Prostate gland (tissue), 2 donors: ENCODE data around the gene HOXD4. TPM values are rescaled to one million over a fixed set of nuclear protein-coding genes. Genes with fewer than 3 reads are reported as not detected.

ENCODE experiments used
- DNase-seq: peaks from one replicate; pipeline ENCODE4 v3.0.0-alpha.2; 2019; ENCODE audit warnings: low spot score
- H3K27ac ChIP-seq, 2 donors: fragments of 200-600 bp; sonication (generic); 2 replicates each; pipeline ENCODE4 v1.5.1; 2017 to 2019
- H3K27me3 ChIP-seq: fragments of 200-600 bp; sonication (generic); replicated peaks from 2 replicates; pipeline ENCODE4 v1.5.1; 2019; ENCODE audit not compliant: insufficient read depth
- H3K36me3 ChIP-seq, 2 donors: fragments of 200-600 bp; sonication (generic); 1 replicate in 1 of 2; 2 replicates in 1 of 2; pipeline versions ENCODE4 v1.5.1 to v1.8.1; 2017 to 2019
- H3K4me1 ChIP-seq: fragments of 200-600 bp; sonication (generic); replicated peaks from 2 replicates; pipeline ENCODE4 v1.5.1; 2019
- H3K4me3 ChIP-seq, 2 donors: fragments of 200-600 bp; sonication (generic); 2 replicates each; pipeline ENCODE4 v1.5.1; 2017 to 2019
- H3K9me3 ChIP-seq: fragments of 200-600 bp; sonication (generic); 2 replicates; pipeline ENCODE4 v1.5.1; 2017
- POLR2A ChIP-seq: fragments of 450-650 bp; IDR thresholded peaks from one replicate; pipeline ENCODE4 v1.6.1; 2016; ENCODE audit warnings: antibody characterized with exemption, mild to moderate bottlenecking
- POLR2AphosphoS5 ChIP-seq: sonication (generic); formaldehyde crosslinking; IDR thresholded peaks from one replicate; pipeline ENCODE4 v1.6.1; 2017; ENCODE audit warnings: antibody characterized with exemption
- WGBS: methylation state at CpG from one replicate; pipeline ENCODE4 v1.1.5; 2018; 5-methylcytosine and 5-hydroxymethylcytosine counted together
- intact Hi-C: fragments of 100-400 bp; cut with DNase I; formaldehyde crosslinking; loops from one replicate; pipeline ENCODE4 v1.14.2; 2022
- total RNA-seq, 2 donors: library from RNA; depleted of rRNA; stranded (reverse); fragments of >200 nt; gene quantifications; one replicate each; pipeline ENCODE4 v1.1.0, GENCODE V29; 2016
- TF ChIP-seq, protein P1 (sequence below), 4 experiments: fragments of 200-600 bp in 2 of 4; fragments of 450-650 bp in 2 of 4; sonication (generic) in 2 of 4; IDR thresholded peaks; 1 replicate in 3 of 4; 2 replicates in 1 of 4; pipeline ENCODE4 v1.5.1; 2016 to 2019; ENCODE audit warnings: antibody characterized with exemption in 4 of 4, mild to moderate bottlenecking in 2 of 4, moderate library complexity in 2 of 4

Gene HOXD4
- total RNA-seq, 2 donors from 2014 or later, result 1.2 to 6.7 TPM

DNA sequence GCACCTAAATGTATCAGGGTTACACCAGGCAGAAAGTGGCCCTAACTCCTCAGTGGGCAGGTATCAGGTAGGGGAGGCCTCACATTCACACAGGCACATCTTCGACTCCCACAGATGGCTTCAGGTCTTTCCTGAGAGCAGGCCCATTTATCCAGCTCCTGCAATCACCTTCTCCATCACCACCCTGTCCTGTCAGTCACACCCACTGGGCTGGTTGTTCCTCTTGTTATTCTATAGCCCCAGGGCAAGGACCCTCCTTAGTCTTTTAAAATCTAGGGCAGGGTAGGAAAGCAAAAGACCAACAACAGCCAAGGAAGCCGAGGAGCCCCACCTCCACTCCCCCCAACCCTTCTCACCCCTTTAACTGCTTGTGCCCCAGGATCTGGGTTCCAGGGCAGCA is 9.1 kb upstream of the HOXD4 start:
- H3K27me3 ChIP-seq, result no peaks in the 10 kb centered on the region
- H3K36me3 ChIP-seq, result no peaks in the 10 kb centered on the region
- DNase-seq, result no peak
- no peaks in the 10 kb centered on the region for H3K9me3 ChIP-seq
- WGBS, result 96% methylated on average over 2 of the region's 2 CpGs
- intact Hi-C loops, result loop anchor here (5.0 kb wide), 1 partner anchor 495 kb away; no protein-coding TSS in a partner anchor
- no peaks in the 10 kb centered on the region for H3K4me1 ChIP-seq
- H3K27ac ChIP-seq, result no peak overlapping the region
- no peak overlapping the region for H3K4me3 ChIP-seq
- TF ChIP-seq, protein P1, sequence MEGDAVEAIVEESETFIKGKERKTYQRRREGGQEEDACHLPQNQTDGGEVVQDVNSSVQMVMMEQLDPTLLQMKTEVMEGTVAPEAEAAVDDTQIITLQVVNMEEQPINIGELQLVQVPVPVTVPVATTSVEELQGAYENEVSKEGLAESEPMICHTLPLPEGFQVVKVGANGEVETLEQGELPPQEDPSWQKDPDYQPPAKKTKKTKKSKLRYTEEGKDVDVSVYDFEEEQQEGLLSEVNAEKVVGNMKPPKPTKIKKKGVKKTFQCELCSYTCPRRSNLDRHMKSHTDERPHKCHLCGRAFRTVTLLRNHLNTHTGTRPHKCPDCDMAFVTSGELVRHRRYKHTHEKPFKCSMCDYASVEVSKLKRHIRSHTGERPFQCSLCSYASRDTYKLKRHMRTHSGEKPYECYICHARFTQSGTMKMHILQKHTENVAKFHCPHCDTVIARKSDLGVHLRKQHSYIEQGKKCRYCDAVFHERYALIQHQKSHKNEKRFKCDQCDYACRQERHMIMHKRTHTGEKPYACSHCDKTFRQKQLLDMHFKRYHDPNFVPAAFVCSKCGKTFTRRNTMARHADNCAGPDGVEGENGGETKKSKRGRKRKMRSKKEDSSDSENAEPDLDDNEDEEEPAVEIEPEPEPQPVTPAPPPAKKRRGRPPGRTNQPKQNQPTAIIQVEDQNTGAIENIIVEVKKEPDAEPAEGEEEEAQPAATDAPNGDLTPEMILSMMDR (IDR thresholded peaks at IDR 0.05), result no peak
- no peak for TF ChIP-seq POLR2AphosphoS5
- no peak for TF ChIP-seq POLR2A

DNA sequence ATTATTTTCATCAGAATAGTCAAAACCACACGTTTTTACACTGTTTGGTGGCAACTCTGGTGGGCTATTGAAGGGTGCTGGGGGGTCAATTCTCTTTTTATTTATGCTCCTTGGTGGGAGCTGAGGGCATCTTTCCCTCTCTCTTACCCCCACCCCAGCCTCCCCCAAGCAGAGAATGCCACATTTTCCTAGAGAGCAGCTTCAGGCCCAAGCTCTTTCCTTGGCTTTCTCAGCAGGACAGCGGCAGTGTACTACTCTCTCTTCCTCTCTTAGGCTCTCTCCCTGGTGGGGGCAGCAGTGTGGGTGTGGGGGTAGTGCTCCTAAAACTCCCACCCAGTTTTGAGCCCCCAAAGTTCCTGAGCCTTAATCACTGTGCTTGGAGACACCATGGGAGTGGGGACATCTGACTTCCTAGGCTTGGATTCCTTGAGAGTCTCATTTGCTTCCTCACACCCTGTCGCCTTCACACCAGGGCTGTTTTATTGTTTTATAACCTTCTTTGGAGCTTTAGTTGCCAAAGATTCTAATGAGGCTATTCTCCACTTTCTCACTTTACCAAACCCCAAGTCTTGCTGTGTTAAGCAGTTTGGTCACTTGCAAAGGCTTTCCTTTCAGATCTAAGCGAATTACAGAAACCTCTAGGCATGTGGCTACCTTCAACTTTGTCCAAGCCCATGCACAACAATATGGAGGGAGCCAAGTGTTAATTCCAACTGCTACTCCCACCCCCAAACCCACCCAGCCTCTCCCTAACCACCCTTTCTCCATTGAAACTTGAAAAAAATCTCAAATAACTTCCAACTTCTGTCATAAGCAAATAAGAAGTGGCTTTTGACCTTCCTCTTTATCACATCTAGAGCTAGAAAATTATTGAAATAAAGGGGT is 6.0 kb upstream of the HOXD4 start:
- Histone ChIP-seq H3K27me3 (no peaks in the 10 kb centered on the region), H3K27ac (no peak overlapping the region), H3K9me3 (no peaks in the 10 kb centered on the region), H3K4me1 (no peaks in the 10 kb centered on the region), H3K4me3 (no peak overlapping the region), H3K36me3 (no peaks in the 10 kb centered on the region)
- TF ChIP-seq POLR2AphosphoS5 (no peak), POLR2A (no peak)
- TF ChIP-seq, protein P1 (IDR thresholded peaks at IDR 0.05), result no peak
- WGBS, result 85% methylated on average over 4 of the region's 4 CpGs
- intact Hi-C loops, result no loop called here
- no peak for DNase-seq

DNA sequence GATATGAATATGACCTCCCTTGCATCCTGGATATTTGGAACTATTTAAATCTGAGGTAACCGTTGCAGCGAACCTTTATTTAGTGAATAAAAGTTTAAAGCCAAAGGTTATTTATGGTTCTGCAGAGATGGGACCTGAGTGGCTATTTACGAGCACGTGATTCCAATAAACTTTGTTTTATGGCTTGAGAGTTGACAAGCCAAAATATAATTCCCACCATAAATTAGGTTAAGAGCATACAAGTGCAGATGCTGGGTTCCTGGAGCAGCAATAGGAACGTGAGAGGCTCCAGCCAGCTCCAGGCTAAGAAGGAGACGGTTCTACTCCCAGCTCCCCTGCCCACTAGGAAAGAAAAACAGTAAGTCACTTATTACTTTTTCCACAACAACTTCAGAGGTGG is 5.2 kb upstream of the HOXD4 start:
- Histone ChIP-seq H3K27me3 (no peaks in the 10 kb centered on the region), H3K9me3 (no peaks in the 10 kb centered on the region), H3K27ac (no peak overlapping the region), H3K4me1 (no peaks in the 10 kb centered on the region), H3K4me3 (no peak overlapping the region), H3K36me3 (no peaks in the 10 kb centered on the region)
- intact Hi-C loops, result no loop called here
- TF ChIP-seq POLR2AphosphoS5 (no peak), POLR2A (no peak)
- TF ChIP-seq, protein P1 (IDR thresholded peaks at IDR 0.05), result no peak
- no peak for DNase-seq
- WGBS, result 19% methylated on average over 6 of the region's 6 CpGs

DNA sequence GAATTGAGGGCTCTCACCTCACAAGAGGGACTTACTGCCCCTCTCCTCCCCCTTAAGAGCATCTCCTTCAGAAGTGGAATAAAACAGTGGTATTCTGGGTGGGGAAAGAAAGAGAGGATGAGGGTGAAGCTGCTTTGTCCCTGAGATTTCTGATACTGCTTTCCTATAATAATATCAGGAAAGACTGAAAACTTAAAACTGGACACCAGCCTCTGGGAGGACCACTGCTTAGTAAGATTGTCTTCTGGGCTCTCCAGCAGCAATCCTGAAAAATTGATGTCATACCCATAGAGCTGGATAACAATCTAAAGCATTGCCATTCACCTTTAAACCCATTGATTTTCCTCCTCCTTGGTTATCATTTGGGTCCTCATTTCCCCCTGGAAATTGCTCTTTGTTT is 4.7 kb upstream of the HOXD4 start:
- intact Hi-C loops, result no loop called here
- H3K4me1 ChIP-seq, result no peaks in the 10 kb centered on the region
- no peak for DNase-seq
- no peaks in the 10 kb centered on the region for H3K36me3 ChIP-seq
- TF ChIP-seq POLR2AphosphoS5, result no peak
- TF ChIP-seq, protein P1 (IDR thresholded peaks at IDR 0.05), result no peak
- TF ChIP-seq POLR2A, result no peak
- no peak overlapping the region for H3K4me3 ChIP-seq
- no peaks in the 10 kb centered on the region for H3K9me3 ChIP-seq
- H3K27ac ChIP-seq, result no peak overlapping the region
- no peaks in the 10 kb centered on the region for H3K27me3 ChIP-seq
